ENCODE measurements around the gene ERH. TPM values are rescaled to one million over a fixed set of nuclear protein-coding genes. Genes with fewer than 3 reads are reported as not detected.

Gene ERH
- polyA plus RNA-seq, 3 donors, result 63.6 to 67.0 (median 64.3) TPM

DNA sequence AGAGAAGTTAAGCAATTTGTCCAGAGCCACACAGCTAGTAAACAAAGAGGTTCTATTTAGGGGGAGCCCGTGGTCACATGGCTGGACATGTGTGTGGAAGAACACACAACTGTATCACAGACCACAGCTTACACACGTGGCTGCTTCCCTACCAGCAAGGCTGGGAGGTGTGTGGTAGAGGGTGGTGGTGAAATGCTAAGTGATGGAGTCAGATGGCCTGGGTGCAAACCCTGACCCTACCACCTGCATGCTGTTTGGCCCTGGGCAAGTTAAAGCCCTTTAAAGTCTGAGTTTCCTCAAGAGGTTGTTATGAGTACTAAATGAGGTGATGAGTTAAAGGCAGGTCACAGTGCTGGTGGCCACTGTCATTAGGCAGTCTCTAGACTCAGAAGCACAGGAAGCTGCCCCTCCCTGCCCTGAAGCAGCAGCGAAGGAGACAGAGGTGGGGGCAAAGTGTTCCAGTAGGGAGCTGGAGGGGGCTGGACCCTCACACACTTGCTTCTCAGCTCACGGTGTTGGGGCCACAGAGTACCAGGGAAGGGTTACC lies 64.2 kb downstream of the ERH start:
- no peak overlapping the region for H3K27ac Mint-ChIP-seq
- no peak overlapping the region for H3K4me3 ChIP-seq (replicated peaks in 1 of 3; ENCODE audit: low read depth in 2 of 3, low read length in 3 of 3)
- no peaks in the 10 kb centered on the region for H3K4me1 ChIP-seq (ENCODE audit: control insufficient read depth in 1 of 2, insufficient read depth in 2 of 2, low read length in 2 of 2)
- H4K20me1 ChIP-seq (ENCODE audit: insufficient read depth, low read length), result no peaks in the 10 kb centered on the region
- no peaks in the 10 kb centered on the region for H3K36me3 Mint-ChIP-seq
- no peak overlapping the region for H2AFZ ChIP-seq (ENCODE audit: insufficient read depth, low read depth, low read length, poor library complexity, severe bottlenecking)
- H3K79me2 ChIP-seq (ENCODE audit: insufficient read depth, low read length), result no peaks in the 10 kb centered on the region
- H3K27ac ChIP-seq (ENCODE audit: low read depth in 1 of 2, low read length in 2 of 2), result no peak overlapping the region
- peaks cover 8 to 17% (median 12%) of the 10 kb centered on the region in 3 donors for H3K27me3 Mint-ChIP-seq (ENCODE audit: low read depth in 3 of 3)
- H3K9me3 ChIP-seq (replicated peaks in 1 of 2; ENCODE audit: control insufficient read depth in 1 of 2, insufficient read depth in 1 of 2, low read length in 2 of 2), result no peaks in the 10 kb centered on the region
- peaks cover 0 to 2% (median 0%) of the 10 kb centered on the region in 7 donors for H3K9me3 Mint-ChIP-seq
- H3K9ac ChIP-seq (ENCODE audit: insufficient read depth, low read length, poor library complexity, severe bottlenecking), result no peak overlapping the region
- H3K4me2 ChIP-seq (replicated peaks; ENCODE audit: extremely low read depth, low read length, poor library complexity, severe bottlenecking), result no peak overlapping the region
- TF ChIP-seq, protein P1, sequence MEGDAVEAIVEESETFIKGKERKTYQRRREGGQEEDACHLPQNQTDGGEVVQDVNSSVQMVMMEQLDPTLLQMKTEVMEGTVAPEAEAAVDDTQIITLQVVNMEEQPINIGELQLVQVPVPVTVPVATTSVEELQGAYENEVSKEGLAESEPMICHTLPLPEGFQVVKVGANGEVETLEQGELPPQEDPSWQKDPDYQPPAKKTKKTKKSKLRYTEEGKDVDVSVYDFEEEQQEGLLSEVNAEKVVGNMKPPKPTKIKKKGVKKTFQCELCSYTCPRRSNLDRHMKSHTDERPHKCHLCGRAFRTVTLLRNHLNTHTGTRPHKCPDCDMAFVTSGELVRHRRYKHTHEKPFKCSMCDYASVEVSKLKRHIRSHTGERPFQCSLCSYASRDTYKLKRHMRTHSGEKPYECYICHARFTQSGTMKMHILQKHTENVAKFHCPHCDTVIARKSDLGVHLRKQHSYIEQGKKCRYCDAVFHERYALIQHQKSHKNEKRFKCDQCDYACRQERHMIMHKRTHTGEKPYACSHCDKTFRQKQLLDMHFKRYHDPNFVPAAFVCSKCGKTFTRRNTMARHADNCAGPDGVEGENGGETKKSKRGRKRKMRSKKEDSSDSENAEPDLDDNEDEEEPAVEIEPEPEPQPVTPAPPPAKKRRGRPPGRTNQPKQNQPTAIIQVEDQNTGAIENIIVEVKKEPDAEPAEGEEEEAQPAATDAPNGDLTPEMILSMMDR (IDR thresholded peaks at IDR 0.05), result no peak
- intact Hi-C loops (cut with micrococcal nuclease), result no loop called here
- 65% methylated on average over 2 of the region's 4 CpGs for WGBS (ENCODE audit: insufficient coverage)
- no peaks in the 10 kb centered on the region for H3K36me3 ChIP-seq (replicated peaks in 1 of 2; ENCODE audit: control insufficient read depth in 1 of 2, insufficient read depth in 2 of 2, low read length in 2 of 2)
- DNase-seq, result no peak
- H3K4me1 Mint-ChIP-seq, result no peaks in the 10 kb centered on the region
- no peak overlapping the region for H3K4me3 Mint-ChIP-seq
- peaks cover 0 to 2% of the 10 kb centered on the region in 2 donors for H3K27me3 ChIP-seq (ENCODE audit: control insufficient read depth in 2 of 2, insufficient read depth in 2 of 2, low read length in 2 of 2)

DNA sequence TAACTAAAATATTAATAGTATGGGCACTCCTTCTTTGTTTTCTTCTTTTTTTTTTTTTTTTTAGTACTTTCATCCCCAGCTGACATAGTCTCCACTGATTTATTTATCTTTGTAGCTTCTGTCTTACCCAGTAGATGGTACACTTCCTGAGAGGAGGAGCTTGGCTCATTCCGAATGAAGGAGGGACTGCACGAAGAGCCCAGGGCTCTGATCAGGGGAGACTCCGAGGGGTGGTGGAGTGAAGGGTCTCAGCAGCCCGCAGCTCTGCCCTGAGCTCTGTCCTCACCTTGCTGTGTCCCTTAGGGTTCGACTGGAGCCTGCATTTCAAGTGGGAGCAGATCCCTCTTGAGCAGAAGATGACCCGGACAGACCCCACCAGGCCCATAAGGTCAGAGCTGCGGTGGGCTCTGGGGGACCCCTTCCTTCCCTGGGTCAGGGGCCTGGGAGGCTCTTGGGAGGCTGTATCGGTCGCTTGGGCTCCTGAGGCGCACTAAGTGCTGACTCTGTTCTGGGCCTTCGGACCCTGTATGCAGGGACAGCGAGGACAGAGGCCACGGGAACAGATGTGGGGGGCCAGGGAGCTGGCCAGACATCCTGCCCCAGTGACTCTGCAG lies 65.2 kb downstream of the ERH start:
- Histone ChIP-seq H4K20me1 (ENCODE audit: insufficient read depth, low read length) (no peaks in the 10 kb centered on the region), H3K27me3 (ENCODE audit: control insufficient read depth in 2 of 2, insufficient read depth in 2 of 2, low read length in 2 of 2) (peaks cover 0 to 2% of the 10 kb centered on the region in 2 donors), H3K79me2 (ENCODE audit: insufficient read depth, low read length) (no peaks in the 10 kb centered on the region), H3K9ac (ENCODE audit: insufficient read depth, low read length, poor library complexity, severe bottlenecking) (no peak overlapping the region), H2AFZ (ENCODE audit: insufficient read depth, low read depth, low read length, poor library complexity, severe bottlenecking) (no peak overlapping the region), H3K36me3 (replicated peaks in 1 of 2; ENCODE audit: control insufficient read depth in 1 of 2, insufficient read depth in 2 of 2, low read length in 2 of 2) (no peaks in the 10 kb centered on the region), H3K4me3 (replicated peaks in 1 of 3; ENCODE audit: low read depth in 2 of 3, low read length in 3 of 3) (no peak overlapping the region), H3K4me2 (replicated peaks; ENCODE audit: extremely low read depth, low read length, poor library complexity, severe bottlenecking) (no peak overlapping the region), H3K9me3 (replicated peaks in 1 of 2; ENCODE audit: control insufficient read depth in 1 of 2, insufficient read depth in 1 of 2, low read length in 2 of 2) (no peaks in the 10 kb centered on the region), H3K27ac (ENCODE audit: low read depth in 1 of 2, low read length in 2 of 2) (no peak overlapping the region), H3K4me1 (ENCODE audit: control insufficient read depth in 1 of 2, insufficient read depth in 2 of 2, low read length in 2 of 2) (no peaks in the 10 kb centered on the region)
- 85% methylated on average over 13 of the region's 13 CpGs for WGBS (ENCODE audit: insufficient coverage)
- H3K9me3 Mint-ChIP-seq, result peaks cover 0 to 2% (median 0%) of the 10 kb centered on the region in 7 donors
- DNase-seq, result no peak
- peaks cover 7 to 18% (median 12%) of the 10 kb centered on the region in 3 donors for H3K27me3 Mint-ChIP-seq (ENCODE audit: low read depth in 3 of 3)
- no peaks in the 10 kb centered on the region for H3K36me3 Mint-ChIP-seq
- H3K4me1 Mint-ChIP-seq, result no peaks in the 10 kb centered on the region
- no peak overlapping the region for H3K27ac Mint-ChIP-seq
- TF ChIP-seq, protein P1 (IDR thresholded peaks at IDR 0.05), result no peak
- H3K4me3 Mint-ChIP-seq, result no peak overlapping the region
- intact Hi-C loops (cut with micrococcal nuclease), result no loop called here
